Liver (tissue), 3 donors: ENCODE measurements around the gene TLK2.

Source experiments
- EGR1 ChIP-seq, 2 donors: IDR thresholded peaks; 2 replicates each; pipeline ENCODE4 v1.6.1; 2016 to 2018; ENCODE audit warnings: antibody characterized with exemption in 2 of 2, low read depth in 2 of 2
- GABPA ChIP-seq, 2 donors: IDR thresholded peaks in 1 of 2; conservative IDR thresholded peaks in 1 of 2; 2 replicates each; pipeline ENCODE4 v1.6.1; 2016; ENCODE audit warnings: antibody characterized with exemption in 2 of 2, mild to moderate bottlenecking in 1 of 2, moderate library complexity in 1 of 2
- JUND ChIP-seq, 2 donors: IDR thresholded peaks; 2 replicates each; pipeline ENCODE4 v1.6.1; 2016; ENCODE audit warnings: antibody characterized with exemption in 2 of 2
- SP1 ChIP-seq: IDR thresholded peaks from 2 replicates; pipeline ENCODE4 v1.6.1; 2018; ENCODE audit warnings: antibody characterized with exemption, mild to moderate bottlenecking
- YY1 ChIP-seq: IDR thresholded peaks from 2 replicates; pipeline ENCODE4 v1.6.1; 2016; ENCODE audit warnings: antibody characterized with exemption, mild to moderate bottlenecking
- TF ChIP-seq, protein P1 (sequence below): IDR thresholded peaks from 2 replicates; pipeline ENCODE4 v1.6.1; 2016; ENCODE audit warnings: antibody characterized with exemption, mild to moderate bottlenecking
- TF ChIP-seq, protein P2 (sequence below): fragments of 150-350 bp; IDR thresholded peaks from 2 replicates; pipeline ENCODE4 v1.5.1; 2017; ENCODE audit warnings: improper control_type of control experiment, low read depth, low read length; ENCODE audit not compliant: missing input control
- TF ChIP-seq, protein P3 (sequence below): IDR thresholded peaks from 2 replicates; pipeline ENCODE4 v1.6.1; 2016; ENCODE audit warnings: antibody characterized with exemption
- TF ChIP-seq, protein P4 (sequence below): IDR thresholded peaks from 2 replicates; pipeline ENCODE4 v1.6.1; 2016; ENCODE audit warnings: antibody characterized with exemption
- donor health status: healthy.
- donor health status: healthy.

DNA sequence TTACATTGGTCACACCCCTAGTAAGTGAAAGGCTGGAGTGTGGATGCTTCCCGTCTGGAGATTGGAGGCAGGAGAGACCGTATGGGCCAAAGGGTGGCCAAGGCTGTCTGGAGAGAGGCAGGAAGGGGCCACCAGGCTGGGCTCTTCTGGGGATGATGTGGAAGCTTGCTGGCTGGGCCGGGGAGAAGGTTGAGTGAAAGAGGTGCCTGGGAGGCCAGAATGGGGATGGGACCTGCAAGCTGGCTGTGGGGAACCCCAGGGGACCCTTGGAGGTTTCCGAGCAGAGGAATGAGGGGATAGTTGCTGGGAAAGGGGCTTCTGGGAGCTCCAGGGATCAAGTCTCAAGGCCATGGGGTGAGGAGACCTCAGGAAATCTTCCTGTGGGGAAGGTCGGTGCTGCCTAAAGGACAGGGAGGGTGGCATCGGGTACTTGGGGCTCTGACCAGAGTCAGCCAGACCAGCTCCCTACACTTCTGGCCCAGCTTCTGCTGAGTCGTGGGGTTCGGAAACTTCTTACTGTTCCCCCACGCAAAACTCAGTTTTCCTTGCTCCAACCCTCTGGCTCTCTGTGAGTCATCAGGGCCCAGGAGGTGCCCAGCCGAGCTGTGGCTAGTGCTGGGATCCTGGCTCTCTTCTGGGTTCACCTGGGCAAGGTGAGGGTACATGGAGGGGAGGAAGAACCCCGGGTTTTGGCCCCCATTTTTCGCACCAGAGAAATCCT lies 151.9 kb downstream of the TLK2 start:
- TF ChIP-seq, protein P1, sequence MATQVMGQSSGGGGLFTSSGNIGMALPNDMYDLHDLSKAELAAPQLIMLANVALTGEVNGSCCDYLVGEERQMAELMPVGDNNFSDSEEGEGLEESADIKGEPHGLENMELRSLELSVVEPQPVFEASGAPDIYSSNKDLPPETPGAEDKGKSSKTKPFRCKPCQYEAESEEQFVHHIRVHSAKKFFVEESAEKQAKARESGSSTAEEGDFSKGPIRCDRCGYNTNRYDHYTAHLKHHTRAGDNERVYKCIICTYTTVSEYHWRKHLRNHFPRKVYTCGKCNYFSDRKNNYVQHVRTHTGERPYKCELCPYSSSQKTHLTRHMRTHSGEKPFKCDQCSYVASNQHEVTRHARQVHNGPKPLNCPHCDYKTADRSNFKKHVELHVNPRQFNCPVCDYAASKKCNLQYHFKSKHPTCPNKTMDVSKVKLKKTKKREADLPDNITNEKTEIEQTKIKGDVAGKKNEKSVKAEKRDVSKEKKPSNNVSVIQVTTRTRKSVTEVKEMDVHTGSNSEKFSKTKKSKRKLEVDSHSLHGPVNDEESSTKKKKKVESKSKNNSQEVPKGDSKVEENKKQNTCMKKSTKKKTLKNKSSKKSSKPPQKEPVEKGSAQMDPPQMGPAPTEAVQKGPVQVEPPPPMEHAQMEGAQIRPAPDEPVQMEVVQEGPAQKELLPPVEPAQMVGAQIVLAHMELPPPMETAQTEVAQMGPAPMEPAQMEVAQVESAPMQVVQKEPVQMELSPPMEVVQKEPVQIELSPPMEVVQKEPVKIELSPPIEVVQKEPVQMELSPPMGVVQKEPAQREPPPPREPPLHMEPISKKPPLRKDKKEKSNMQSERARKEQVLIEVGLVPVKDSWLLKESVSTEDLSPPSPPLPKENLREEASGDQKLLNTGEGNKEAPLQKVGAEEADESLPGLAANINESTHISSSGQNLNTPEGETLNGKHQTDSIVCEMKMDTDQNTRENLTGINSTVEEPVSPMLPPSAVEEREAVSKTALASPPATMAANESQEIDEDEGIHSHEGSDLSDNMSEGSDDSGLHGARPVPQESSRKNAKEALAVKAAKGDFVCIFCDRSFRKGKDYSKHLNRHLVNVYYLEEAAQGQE, result no peak
- TF ChIP-seq, protein P2, sequence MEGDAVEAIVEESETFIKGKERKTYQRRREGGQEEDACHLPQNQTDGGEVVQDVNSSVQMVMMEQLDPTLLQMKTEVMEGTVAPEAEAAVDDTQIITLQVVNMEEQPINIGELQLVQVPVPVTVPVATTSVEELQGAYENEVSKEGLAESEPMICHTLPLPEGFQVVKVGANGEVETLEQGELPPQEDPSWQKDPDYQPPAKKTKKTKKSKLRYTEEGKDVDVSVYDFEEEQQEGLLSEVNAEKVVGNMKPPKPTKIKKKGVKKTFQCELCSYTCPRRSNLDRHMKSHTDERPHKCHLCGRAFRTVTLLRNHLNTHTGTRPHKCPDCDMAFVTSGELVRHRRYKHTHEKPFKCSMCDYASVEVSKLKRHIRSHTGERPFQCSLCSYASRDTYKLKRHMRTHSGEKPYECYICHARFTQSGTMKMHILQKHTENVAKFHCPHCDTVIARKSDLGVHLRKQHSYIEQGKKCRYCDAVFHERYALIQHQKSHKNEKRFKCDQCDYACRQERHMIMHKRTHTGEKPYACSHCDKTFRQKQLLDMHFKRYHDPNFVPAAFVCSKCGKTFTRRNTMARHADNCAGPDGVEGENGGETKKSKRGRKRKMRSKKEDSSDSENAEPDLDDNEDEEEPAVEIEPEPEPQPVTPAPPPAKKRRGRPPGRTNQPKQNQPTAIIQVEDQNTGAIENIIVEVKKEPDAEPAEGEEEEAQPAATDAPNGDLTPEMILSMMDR, result no peak
- TF ChIP-seq GABPA (IDR thresholded peaks at IDR 0.05 in 1 of 2, conservative IDR thresholded peaks at IDR 0.05 in 1 of 2) (no peak), YY1 (no peak), JUND (IDR thresholded peaks at IDR 0.05) (no peak), SP1 (no peak), EGR1 (IDR thresholded peaks at IDR 0.05; ENCODE audit: low read depth in 2 of 2) (no peak)
- TF ChIP-seq, protein P3, sequence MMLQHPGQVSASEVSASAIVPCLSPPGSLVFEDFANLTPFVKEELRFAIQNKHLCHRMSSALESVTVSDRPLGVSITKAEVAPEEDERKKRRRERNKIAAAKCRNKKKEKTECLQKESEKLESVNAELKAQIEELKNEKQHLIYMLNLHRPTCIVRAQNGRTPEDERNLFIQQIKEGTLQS, result no peak
- TF ChIP-seq, protein P4, sequence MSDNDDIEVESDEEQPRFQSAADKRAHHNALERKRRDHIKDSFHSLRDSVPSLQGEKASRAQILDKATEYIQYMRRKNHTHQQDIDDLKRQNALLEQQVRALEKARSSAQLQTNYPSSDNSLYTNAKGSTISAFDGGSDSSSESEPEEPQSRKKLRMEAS, result no peak
